HCT116 (cell line): ENCODE measurements around the gene HOXD10. TPM values are rescaled to one million over a fixed set of nuclear protein-coding genes. Genes with fewer than 3 reads are reported as not detected.

ENCODE experiments used
- ATAC-seq: fragments of 200-7000 bp; cut with Tn5 transposase; 2 replicates; pipeline ENCODE4 v1.9.1; 2020; ENCODE audit warnings: mild to moderate bottlenecking, moderate library complexity
- BruUV-seq: library from RNA; stranded (reverse); fragments of 400-500 nt; replicated peaks from 2 replicates; lab custom pipeline; 2021; lab: Mats Ljungman, UMichigan
- CTCF ChIA-PET: fragments of 300-600 bp; sonication (Branson Sonifier 250); formaldehyde crosslinking; loops from one replicate; lab custom pipeline; 2021; ENCODE audit warnings: antibody characterized with exemption; lab: Charles Lee
- POLR2A ChIA-PET: fragments of 300-600, 350-600 bp; sonication (Branson Sonifier 250); formaldehyde crosslinking; loops from one replicate; lab custom pipeline; 2021; ENCODE audit warnings: antibody characterized with exemption; lab: Charles Lee
- RAD21 ChIA-PET, 2 experiments: fragments of 300-600 bp; sonication (Branson Sonifier 250); formaldehyde crosslinking; loops; one replicate each; lab custom pipeline; 2023; ENCODE audit warnings: low total read pairs in 2 of 2; ENCODE audit not compliant: uncharacterized antibody in 2 of 2, unreplicated experiment in 2 of 2, low non-redundant PET in 1 of 2; lab: Charles Lee
- DNase-seq: peaks from one replicate; pipeline ENCODE4 v3.0.0-alpha.2; 2010; ENCODE audit warnings: low read depth, low spot score
- H2AFZ ChIP-seq: fragments of 200-600 bp; shearing (Covaris generic), sonication (generic); 2 replicates; pipeline ENCODE4 v1.6.1; 2017; ENCODE audit warnings: low read depth, mixed run types, mixed read lengths, antibody characterized with exemption, low read length; ENCODE audit not compliant: poor library complexity, severe bottlenecking
- H3K27ac ChIP-seq: 2 replicates; pipeline ENCODE4 v1.5.1; 2012; ENCODE audit warnings: low read depth, low read length
- H3K27me3 ChIP-seq: fragments of 200-600 bp; sonication (generic); 2 replicates; pipeline ENCODE4 v1.6.1; 2016; ENCODE audit warnings: mixed run types, low read length, mixed read lengths; ENCODE audit not compliant: insufficient read depth
- H3K36me3 ChIP-seq, 2 experiments: fragments of 200-500 bp in 1 of 2; fragments of 200-600 bp in 1 of 2; sonication (Bioruptor generic) in 1 of 2; sonication (generic) in 1 of 2; 2 replicates each; pipeline versions ENCODE4 v1.5.1 to v1.6.1; 2014 to 2016; ENCODE audit warnings: low read length in 2 of 2, inconsistent platforms in 1 of 2, mixed read lengths in 1 of 2, mixed run types in 1 of 2; ENCODE audit not compliant: insufficient read depth in 2 of 2, control insufficient read depth in 1 of 2
- H3K4me1 ChIP-seq, 2 experiments: fragments of 200-600 bp in 1 of 2; sonication (generic) in 1 of 2; 2 replicates each; pipeline versions ENCODE4 v1.5.1 to v1.6.1; 2012 to 2017; ENCODE audit warnings: low read length in 2 of 2, inconsistent platforms in 1 of 2, mild to moderate bottlenecking in 1 of 2, mixed read lengths in 1 of 2, mixed run types in 1 of 2, moderate library complexity in 1 of 2; ENCODE audit not compliant: insufficient read depth in 2 of 2, control insufficient read depth in 1 of 2
- H3K4me2 ChIP-seq: fragments of 200-600 bp; sonication (generic); 2 replicates; pipeline ENCODE4 v1.6.1; 2017; ENCODE audit warnings: mixed run types, low read length, mixed read lengths
- H3K4me3 ChIP-seq, 2 experiments: fragments of 200-600 bp in 1 of 2; sonication (generic) in 1 of 2; replicated peaks in 1 of 2; 2 replicates each; pipeline ENCODE4 v1.5.1; 2011 to 2016; ENCODE audit warnings: low read length in 2 of 2, control low read depth in 1 of 2, low read depth in 1 of 2, mild to moderate bottlenecking in 1 of 2, mixed read lengths in 1 of 2, mixed run types in 1 of 2
- H3K79me2 ChIP-seq: fragments of 200-600 bp; sonication (generic); 2 replicates; pipeline ENCODE4 v1.6.1; 2017; ENCODE audit warnings: mild to moderate bottlenecking, mixed run types, low read length, moderate library complexity, mixed read lengths; ENCODE audit not compliant: insufficient read depth
- H3K9ac ChIP-seq: fragments of 200-600 bp; sonication (generic); 2 replicates; pipeline ENCODE4 v1.6.1; 2016; ENCODE audit warnings: low read length, mixed read lengths
- H3K9me2 ChIP-seq: fragments of 200-600 bp; sonication (generic), shearing (Covaris generic); 2 replicates; pipeline ENCODE4 v1.6.1; 2017; ENCODE audit warnings: mixed run types, mild to moderate bottlenecking, moderate library complexity; ENCODE audit not compliant: insufficient read depth
- H3K9me3 ChIP-seq, 2 experiments: fragments of 200-500 bp in 1 of 2; fragments of 200-600 bp in 1 of 2; sonication (Bioruptor generic) in 1 of 2; sonication (generic) in 1 of 2; 2 replicates each; pipeline ENCODE4 v1.6.1; 2014 to 2017; ENCODE audit warnings: low read length in 2 of 2, mixed read lengths in 2 of 2, inconsistent platforms in 1 of 2, low read depth in 1 of 2, mild to moderate bottlenecking in 1 of 2, mixed run types in 1 of 2, moderate library complexity in 1 of 2; ENCODE audit not compliant: control insufficient read depth in 1 of 2, insufficient read depth in 1 of 2
- H4K20me1 ChIP-seq: fragments of 200-600 bp; sonication (generic), shearing (Covaris generic); 2 replicates; pipeline ENCODE4 v1.6.1; 2017; ENCODE audit warnings: mixed run types, mild to moderate bottlenecking, moderate library complexity; ENCODE audit not compliant: insufficient read depth
- CBX3 ChIP-seq: IDR thresholded peaks from 2 replicates; pipeline ENCODE4 v1.6.1; 2012; ENCODE audit warnings: low read depth
- CEBPB ChIP-seq: IDR thresholded peaks from 2 replicates; pipeline ENCODE4 v1.6.1; 2012; ENCODE audit warnings: low read depth
- EGR1 ChIP-seq: IDR thresholded peaks from 2 replicates; pipeline ENCODE4 v1.6.1; 2012; ENCODE audit warnings: low read depth
- EZH2 ChIP-seq: fragments of 200-600 bp; sonication (generic); IDR thresholded peaks from 2 replicates; pipeline ENCODE4 v1.6.1; 2017; ENCODE audit warnings: antibody characterized with exemption, mixed run types
- EZH2phosphoT487 ChIP-seq: fragments of 200-600 bp; IDR thresholded peaks from 2 replicates; pipeline ENCODE4 v1.6.1; 2018; ENCODE audit warnings: antibody characterized with exemption, borderline replicate concordance
- JUND ChIP-seq: IDR thresholded peaks from 2 replicates; pipeline ENCODE4 v1.6.1; 2012
- POLR2A ChIP-seq: IDR thresholded peaks from 2 replicates; pipeline ENCODE4 v1.7.0; 2011; ENCODE audit warnings: borderline replicate concordance; ENCODE audit not compliant: insufficient read depth, insufficient read length; ENCODE audit errors: extremely low read depth
- POLR2AphosphoS5 ChIP-seq: IDR thresholded peaks from 2 replicates; pipeline ENCODE4 v1.6.1; 2011; ENCODE audit warnings: mild to moderate bottlenecking, low read depth, low read length, moderate library complexity
- RAD21 ChIP-seq: IDR thresholded peaks from 2 replicates; pipeline ENCODE4 v1.6.1; 2012; ENCODE audit warnings: low read depth, mild to moderate bottlenecking
- SP1 ChIP-seq: IDR thresholded peaks from 2 replicates; pipeline ENCODE4 v1.6.1; 2012; ENCODE audit warnings: low read depth
- SRF ChIP-seq: IDR thresholded peaks from 2 replicates; pipeline ENCODE4 v1.6.1; 2012; ENCODE audit warnings: low read depth
- TCF7L2 ChIP-seq: IDR thresholded peaks from 2 replicates; pipeline ENCODE4 v1.7.0; 2011; ENCODE audit warnings: borderline replicate concordance, inconsistent platforms; ENCODE audit not compliant: insufficient read depth, insufficient read length; ENCODE audit errors: extremely low read depth
- YY1 ChIP-seq: IDR thresholded peaks from 2 replicates; pipeline ENCODE4 v1.6.1; 2011; ENCODE audit warnings: low read length, low read depth, moderate library complexity, mild to moderate bottlenecking; ENCODE audit not compliant: insufficient replicate concordance; ENCODE audit errors: extremely low read depth
- ZNF274 ChIP-seq: fragments of 200-500 bp; sonication (Bioruptor generic); IDR thresholded peaks from 2 replicates; pipeline ENCODE4 v1.6.1; 2014; ENCODE audit warnings: mild to moderate bottlenecking, low read depth, low read length, inconsistent platforms
- intact Hi-C: fragments of 100-400 bp; cut with micrococcal nuclease; formaldehyde crosslinking; loops from 2 replicates; pipeline ENCODE4 v1.10.0; 2022
- total RNA-seq: library from RNA; stranded (reverse); gene quantifications from one replicate; pipeline ENCODE4 v1.2.1, GENCODE V29; 2021; ENCODE audit not compliant: unreplicated experiment
- TF ChIP-seq, protein P1 (sequence below): IDR thresholded peaks from 2 replicates; pipeline ENCODE4 v1.6.1; 2012
- TF ChIP-seq, protein P2 (sequence below), 3 experiments: fragments of 200-600 bp in 1 of 3; sonication (generic) in 1 of 3; IDR thresholded peaks in 2 of 3; conservative IDR thresholded peaks in 1 of 3; 2 replicates each; pipeline ENCODE4 v1.5.1; 2012 to 2017; ENCODE audit warnings: low read depth in 2 of 3, low read length in 2 of 3, antibody characterized with exemption in 1 of 3, borderline replicate concordance in 1 of 3, control low read depth in 1 of 3, mild to moderate bottlenecking in 1 of 3, mixed read lengths in 1 of 3, mixed run types in 1 of 3, moderate library complexity in 1 of 3; ENCODE audit not compliant: insufficient read depth in 1 of 3
- TF ChIP-seq, protein P3 (sequence below): IDR thresholded peaks from 2 replicates; pipeline ENCODE4 v1.6.1; 2012
- TF ChIP-seq, protein P4 (sequence below): IDR thresholded peaks from 2 replicates; pipeline ENCODE4 v1.6.1; 2012; ENCODE audit warnings: low read depth
- TF ChIP-seq, protein P5 (sequence below): IDR thresholded peaks from 2 replicates; pipeline ENCODE4 v1.6.1; 2011; ENCODE audit warnings: mild to moderate bottlenecking, low read length, moderate library complexity; ENCODE audit not compliant: insufficient replicate concordance; ENCODE audit errors: extremely low read depth

HOXD10 gene
- total RNA-seq, 1 experiment from 2014 or later: not detected

DNA sequence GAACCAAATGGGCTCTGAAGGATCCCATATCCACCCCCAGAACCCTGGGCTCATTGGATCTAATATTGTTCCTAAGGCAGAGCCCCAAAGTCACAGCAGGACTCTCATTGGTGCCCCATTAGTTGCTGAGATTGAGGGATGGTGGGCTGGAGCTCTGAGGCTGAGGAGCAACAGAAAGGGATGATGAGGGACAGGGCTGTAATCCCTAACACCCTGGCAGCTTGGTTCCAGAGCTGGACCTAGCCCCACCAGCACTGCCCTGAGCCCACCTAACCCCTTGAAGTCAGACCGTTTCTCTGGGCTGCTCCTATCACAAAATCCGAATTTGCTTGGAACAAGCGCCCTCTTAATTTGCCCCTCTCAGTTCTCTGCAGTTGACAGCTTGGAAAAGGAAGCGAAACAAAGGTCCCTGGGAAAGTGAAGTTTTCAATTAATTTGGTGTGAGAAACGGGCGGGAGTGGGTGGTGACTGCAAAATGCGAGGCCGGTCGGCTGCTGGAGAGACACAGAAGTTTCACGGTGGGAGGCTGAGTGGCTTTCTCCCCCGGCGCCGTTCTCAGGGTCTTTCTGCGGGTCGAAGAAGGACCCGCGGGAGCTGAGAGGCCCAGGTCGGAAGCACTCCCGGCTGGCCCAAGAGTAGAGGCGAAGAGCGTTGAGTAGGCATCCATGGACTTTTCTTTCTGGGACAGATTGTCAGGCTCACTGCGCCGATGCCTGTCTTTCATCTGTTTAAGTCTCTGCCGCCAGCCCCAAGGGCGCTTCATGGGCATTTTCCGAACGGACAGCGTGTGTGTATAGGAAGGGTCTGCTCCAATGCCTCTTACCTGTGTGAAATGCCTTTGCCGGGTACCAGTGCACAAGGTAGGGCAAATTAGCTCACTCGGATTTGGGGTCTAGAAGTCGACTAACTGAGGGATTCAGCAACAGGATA lies 25.0 kb upstream of the HOXD10 start:
- no TSS peak for BruUV-seq
- TF ChIP-seq EZH2 (no peak), JUND (no peak), ZNF274 (no peak), RAD21 (no peak), POLR2A (no peak), YY1 (no peak), CBX3 (no peak), CEBPB (no peak), SP1 (no peak), POLR2AphosphoS5 (no peak), TCF7L2 (no peak), SRF (no peak), EZH2phosphoT487 (no peak), EGR1 (no peak)
- TF ChIP-seq, protein P1, sequence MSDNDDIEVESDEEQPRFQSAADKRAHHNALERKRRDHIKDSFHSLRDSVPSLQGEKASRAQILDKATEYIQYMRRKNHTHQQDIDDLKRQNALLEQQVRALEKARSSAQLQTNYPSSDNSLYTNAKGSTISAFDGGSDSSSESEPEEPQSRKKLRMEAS: no peak
- TF ChIP-seq, protein P2, sequence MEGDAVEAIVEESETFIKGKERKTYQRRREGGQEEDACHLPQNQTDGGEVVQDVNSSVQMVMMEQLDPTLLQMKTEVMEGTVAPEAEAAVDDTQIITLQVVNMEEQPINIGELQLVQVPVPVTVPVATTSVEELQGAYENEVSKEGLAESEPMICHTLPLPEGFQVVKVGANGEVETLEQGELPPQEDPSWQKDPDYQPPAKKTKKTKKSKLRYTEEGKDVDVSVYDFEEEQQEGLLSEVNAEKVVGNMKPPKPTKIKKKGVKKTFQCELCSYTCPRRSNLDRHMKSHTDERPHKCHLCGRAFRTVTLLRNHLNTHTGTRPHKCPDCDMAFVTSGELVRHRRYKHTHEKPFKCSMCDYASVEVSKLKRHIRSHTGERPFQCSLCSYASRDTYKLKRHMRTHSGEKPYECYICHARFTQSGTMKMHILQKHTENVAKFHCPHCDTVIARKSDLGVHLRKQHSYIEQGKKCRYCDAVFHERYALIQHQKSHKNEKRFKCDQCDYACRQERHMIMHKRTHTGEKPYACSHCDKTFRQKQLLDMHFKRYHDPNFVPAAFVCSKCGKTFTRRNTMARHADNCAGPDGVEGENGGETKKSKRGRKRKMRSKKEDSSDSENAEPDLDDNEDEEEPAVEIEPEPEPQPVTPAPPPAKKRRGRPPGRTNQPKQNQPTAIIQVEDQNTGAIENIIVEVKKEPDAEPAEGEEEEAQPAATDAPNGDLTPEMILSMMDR (IDR thresholded peaks at IDR 0.05 in 2 of 3, conservative IDR thresholded peaks at IDR 0.05 in 1 of 3; ENCODE audit: borderline replicate concordance in 1 of 3, insufficient read depth in 1 of 3, low read depth in 2 of 3, low read length in 2 of 3): no peak
- TF ChIP-seq, protein P3, sequence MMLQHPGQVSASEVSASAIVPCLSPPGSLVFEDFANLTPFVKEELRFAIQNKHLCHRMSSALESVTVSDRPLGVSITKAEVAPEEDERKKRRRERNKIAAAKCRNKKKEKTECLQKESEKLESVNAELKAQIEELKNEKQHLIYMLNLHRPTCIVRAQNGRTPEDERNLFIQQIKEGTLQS: no peak
- TF ChIP-seq, protein P4, sequence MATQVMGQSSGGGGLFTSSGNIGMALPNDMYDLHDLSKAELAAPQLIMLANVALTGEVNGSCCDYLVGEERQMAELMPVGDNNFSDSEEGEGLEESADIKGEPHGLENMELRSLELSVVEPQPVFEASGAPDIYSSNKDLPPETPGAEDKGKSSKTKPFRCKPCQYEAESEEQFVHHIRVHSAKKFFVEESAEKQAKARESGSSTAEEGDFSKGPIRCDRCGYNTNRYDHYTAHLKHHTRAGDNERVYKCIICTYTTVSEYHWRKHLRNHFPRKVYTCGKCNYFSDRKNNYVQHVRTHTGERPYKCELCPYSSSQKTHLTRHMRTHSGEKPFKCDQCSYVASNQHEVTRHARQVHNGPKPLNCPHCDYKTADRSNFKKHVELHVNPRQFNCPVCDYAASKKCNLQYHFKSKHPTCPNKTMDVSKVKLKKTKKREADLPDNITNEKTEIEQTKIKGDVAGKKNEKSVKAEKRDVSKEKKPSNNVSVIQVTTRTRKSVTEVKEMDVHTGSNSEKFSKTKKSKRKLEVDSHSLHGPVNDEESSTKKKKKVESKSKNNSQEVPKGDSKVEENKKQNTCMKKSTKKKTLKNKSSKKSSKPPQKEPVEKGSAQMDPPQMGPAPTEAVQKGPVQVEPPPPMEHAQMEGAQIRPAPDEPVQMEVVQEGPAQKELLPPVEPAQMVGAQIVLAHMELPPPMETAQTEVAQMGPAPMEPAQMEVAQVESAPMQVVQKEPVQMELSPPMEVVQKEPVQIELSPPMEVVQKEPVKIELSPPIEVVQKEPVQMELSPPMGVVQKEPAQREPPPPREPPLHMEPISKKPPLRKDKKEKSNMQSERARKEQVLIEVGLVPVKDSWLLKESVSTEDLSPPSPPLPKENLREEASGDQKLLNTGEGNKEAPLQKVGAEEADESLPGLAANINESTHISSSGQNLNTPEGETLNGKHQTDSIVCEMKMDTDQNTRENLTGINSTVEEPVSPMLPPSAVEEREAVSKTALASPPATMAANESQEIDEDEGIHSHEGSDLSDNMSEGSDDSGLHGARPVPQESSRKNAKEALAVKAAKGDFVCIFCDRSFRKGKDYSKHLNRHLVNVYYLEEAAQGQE: no peak
- TF ChIP-seq, protein P5, sequence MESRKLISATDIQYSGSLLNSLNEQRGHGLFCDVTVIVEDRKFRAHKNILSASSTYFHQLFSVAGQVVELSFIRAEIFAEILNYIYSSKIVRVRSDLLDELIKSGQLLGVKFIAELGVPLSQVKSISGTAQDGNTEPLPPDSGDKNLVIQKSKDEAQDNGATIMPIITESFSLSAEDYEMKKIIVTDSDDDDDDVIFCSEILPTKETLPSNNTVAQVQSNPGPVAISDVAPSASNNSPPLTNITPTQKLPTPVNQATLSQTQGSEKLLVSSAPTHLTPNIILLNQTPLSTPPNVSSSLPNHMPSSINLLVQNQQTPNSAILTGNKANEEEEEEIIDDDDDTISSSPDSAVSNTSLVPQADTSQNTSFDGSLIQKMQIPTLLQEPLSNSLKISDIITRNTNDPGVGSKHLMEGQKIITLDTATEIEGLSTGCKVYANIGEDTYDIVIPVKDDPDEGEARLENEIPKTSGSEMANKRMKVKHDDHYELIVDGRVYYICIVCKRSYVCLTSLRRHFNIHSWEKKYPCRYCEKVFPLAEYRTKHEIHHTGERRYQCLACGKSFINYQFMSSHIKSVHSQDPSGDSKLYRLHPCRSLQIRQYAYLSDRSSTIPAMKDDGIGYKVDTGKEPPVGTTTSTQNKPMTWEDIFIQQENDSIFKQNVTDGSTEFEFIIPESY: no peak

More for the DNA sequence above, 25.0 kb upstream of the HOXD10 start:
- RAD21 ChIA-PET: no interaction called here
- Histone ChIP-seq H3K9me3 (no peaks in the 10 kb centered on the region), H3K27me3 (no peaks in the 10 kb centered on the region), H3K4me1 (peaks cover 0 to 2% of the 10 kb centered on the region in 2 experiments; a peak in 3 of 4 replicates), H3K27ac (no peak overlapping the region), H4K20me1 (no peaks in the 10 kb centered on the region), H3K36me3 (no peaks in the 10 kb centered on the region), H3K79me2 (no peaks in the 10 kb centered on the region), H3K4me3 (no peak overlapping the region), H2AFZ (no peak overlapping the region), H3K9me2 (no peaks in the 10 kb centered on the region), H3K4me2 (no peak overlapping the region), H3K9ac (no peak overlapping the region)
- POLR2A ChIA-PET: no interaction called here
- DNase-seq (no peak), ATAC-seq (no peak)
- CTCF ChIA-PET: no interaction called here
- intact Hi-C loops: no loop called here
